Measurements from ENCODE around the gene AQP10. TPM values are rescaled to one million over a fixed set of nuclear protein-coding genes. Genes with fewer than 3 reads are reported as not detected.

Gene AQP10
- polyA plus RNA-seq, 1 of the 3 experiments (the other 2 are of a cell fraction), result 0.02 TPM

DNA sequence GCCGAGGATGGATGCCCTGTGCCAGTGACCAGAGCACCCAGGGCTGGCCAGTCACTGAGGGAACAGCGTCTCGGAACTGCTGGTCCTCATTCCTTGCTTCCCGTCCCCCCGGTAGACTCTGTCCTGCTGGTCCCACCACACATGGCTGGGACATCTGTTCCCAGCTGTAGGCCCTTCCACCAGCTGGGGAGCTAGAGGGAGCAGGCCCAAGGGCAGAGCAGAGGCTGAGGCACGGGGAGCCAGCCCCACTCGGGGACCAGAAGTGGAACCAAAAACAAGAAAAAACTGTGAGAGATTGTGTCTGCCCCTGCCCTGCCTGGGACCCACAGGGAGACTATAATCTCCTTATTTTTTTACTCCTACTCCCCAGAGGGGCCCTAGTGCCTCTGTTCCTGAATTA is 28.2 kb downstream of the AQP10 start (continued):
- TF ChIP-seq, protein P1, sequence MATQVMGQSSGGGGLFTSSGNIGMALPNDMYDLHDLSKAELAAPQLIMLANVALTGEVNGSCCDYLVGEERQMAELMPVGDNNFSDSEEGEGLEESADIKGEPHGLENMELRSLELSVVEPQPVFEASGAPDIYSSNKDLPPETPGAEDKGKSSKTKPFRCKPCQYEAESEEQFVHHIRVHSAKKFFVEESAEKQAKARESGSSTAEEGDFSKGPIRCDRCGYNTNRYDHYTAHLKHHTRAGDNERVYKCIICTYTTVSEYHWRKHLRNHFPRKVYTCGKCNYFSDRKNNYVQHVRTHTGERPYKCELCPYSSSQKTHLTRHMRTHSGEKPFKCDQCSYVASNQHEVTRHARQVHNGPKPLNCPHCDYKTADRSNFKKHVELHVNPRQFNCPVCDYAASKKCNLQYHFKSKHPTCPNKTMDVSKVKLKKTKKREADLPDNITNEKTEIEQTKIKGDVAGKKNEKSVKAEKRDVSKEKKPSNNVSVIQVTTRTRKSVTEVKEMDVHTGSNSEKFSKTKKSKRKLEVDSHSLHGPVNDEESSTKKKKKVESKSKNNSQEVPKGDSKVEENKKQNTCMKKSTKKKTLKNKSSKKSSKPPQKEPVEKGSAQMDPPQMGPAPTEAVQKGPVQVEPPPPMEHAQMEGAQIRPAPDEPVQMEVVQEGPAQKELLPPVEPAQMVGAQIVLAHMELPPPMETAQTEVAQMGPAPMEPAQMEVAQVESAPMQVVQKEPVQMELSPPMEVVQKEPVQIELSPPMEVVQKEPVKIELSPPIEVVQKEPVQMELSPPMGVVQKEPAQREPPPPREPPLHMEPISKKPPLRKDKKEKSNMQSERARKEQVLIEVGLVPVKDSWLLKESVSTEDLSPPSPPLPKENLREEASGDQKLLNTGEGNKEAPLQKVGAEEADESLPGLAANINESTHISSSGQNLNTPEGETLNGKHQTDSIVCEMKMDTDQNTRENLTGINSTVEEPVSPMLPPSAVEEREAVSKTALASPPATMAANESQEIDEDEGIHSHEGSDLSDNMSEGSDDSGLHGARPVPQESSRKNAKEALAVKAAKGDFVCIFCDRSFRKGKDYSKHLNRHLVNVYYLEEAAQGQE (IDR thresholded peaks at IDR 0.05; ENCODE audit: low read depth, low read length), result no peak

DNA sequence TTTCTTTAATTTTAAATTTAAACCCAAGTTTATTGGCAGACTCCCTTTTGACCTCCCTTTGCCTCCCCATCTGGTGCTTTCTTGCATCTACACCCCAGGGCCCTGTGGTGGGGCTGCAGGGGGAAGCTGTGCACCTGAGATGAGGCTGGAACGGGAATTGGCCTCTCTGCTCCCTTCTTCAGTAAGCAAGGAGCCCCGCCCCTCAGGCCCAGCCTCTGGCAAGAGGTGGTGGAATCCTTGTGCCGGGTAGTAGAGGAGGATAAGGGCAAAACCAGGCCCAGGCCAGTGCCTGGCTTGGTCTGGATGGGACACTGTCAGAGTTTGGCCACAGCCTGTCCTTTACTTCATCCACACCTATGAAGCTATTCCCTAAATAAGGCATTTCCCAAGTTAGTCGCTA is 29.5 kb downstream of the AQP10 start:
- Histone ChIP-seq H3K36me3 (replicated peaks in 1 of 2; ENCODE audit: control insufficient read depth in 1 of 2, insufficient read depth in 2 of 2, low read length in 1 of 2) (peaks cover 15 to 38% of the 10 kb centered on the region in 2 experiments), H3K27ac (ENCODE audit: low read depth in 2 of 2, low read length in 1 of 2) (no peak overlapping the region), H2AFZ (ENCODE audit: low read depth) (no peak overlapping the region), H3K79me2 (ENCODE audit: insufficient read depth) (no peaks in the 10 kb centered on the region), H3K4me3 (ENCODE audit: low read depth in 2 of 2, low read length in 1 of 2) (no peak overlapping the region), H3K27me3 (ENCODE audit: insufficient read depth) (no peaks in the 10 kb centered on the region), H3K4me2 (no peak overlapping the region), H3K9me3 (no peaks in the 10 kb centered on the region), H3K4me1 (ENCODE audit: control insufficient read depth in 1 of 2, insufficient read depth in 2 of 2, low read depth in 1 of 2, low read length in 1 of 2) (peaks cover 7 to 10% of the 10 kb centered on the region in 2 experiments; a peak in 1 of 4 replicates), H3F3A (replicated peaks; ENCODE audit: insufficient read depth) (peaks cover 5% of the 10 kb centered on the region), H3K9me2 (no peaks in the 10 kb centered on the region), H4K20me1 (ENCODE audit: insufficient read depth) (no peaks in the 10 kb centered on the region), H3K9ac (no peak overlapping the region)
- CTCF ChIA-PET, result interaction anchor here (1.0 to 6.9 kb wide), 7 partner anchors 16 to 151 kb away, joined by 3 to 53 read pairs (median 4); no protein-coding TSS in a partner anchor
- DNase-seq, result no peak
- POLR2A ChIA-PET, result no interaction called here
- TF ChIP-seq YY1 (IDR thresholded peaks at IDR 0.05; ENCODE audit: low read depth) (no peak), RFX5 (IDR thresholded peaks at IDR 0.05; ENCODE audit: low read length) (no peak), TCF12 (IDR thresholded peaks at IDR 0.05) (no peak), NFIC (IDR thresholded peaks at IDR 0.05; ENCODE audit: borderline replicate concordance) (no peak), RCOR1 (IDR thresholded peaks at IDR 0.05; ENCODE audit: low read length) (no peak), EZH2phosphoT487 (IDR thresholded peaks at IDR 0.05; ENCODE audit: borderline replicate concordance, low read depth) (no peak), SMC3 (IDR thresholded peaks at IDR 0.05; ENCODE audit: low read depth, low read length) (no peak), NRF1 (IDR thresholded peaks at IDR 0.05; ENCODE audit: low read depth, low read length) (no peak)
- TF ChIP-seq, protein P2, sequence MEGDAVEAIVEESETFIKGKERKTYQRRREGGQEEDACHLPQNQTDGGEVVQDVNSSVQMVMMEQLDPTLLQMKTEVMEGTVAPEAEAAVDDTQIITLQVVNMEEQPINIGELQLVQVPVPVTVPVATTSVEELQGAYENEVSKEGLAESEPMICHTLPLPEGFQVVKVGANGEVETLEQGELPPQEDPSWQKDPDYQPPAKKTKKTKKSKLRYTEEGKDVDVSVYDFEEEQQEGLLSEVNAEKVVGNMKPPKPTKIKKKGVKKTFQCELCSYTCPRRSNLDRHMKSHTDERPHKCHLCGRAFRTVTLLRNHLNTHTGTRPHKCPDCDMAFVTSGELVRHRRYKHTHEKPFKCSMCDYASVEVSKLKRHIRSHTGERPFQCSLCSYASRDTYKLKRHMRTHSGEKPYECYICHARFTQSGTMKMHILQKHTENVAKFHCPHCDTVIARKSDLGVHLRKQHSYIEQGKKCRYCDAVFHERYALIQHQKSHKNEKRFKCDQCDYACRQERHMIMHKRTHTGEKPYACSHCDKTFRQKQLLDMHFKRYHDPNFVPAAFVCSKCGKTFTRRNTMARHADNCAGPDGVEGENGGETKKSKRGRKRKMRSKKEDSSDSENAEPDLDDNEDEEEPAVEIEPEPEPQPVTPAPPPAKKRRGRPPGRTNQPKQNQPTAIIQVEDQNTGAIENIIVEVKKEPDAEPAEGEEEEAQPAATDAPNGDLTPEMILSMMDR (IDR thresholded peaks at IDR 0.05), result no peak
- TF ChIP-seq, protein P3, sequence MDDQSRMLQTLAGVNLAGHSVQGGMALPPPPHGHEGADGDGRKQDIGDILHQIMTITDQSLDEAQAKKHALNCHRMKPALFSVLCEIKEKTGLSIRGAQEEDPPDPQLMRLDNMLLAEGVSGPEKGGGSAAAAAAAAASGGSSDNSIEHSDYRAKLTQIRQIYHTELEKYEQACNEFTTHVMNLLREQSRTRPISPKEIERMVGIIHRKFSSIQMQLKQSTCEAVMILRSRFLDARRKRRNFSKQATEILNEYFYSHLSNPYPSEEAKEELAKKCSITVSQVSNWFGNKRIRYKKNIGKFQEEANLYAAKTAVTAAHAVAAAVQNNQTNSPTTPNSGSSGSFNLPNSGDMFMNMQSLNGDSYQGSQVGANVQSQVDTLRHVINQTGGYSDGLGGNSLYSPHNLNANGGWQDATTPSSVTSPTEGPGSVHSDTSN (IDR thresholded peaks at IDR 0.05), result no peak
- TF ChIP-seq, protein P4, sequence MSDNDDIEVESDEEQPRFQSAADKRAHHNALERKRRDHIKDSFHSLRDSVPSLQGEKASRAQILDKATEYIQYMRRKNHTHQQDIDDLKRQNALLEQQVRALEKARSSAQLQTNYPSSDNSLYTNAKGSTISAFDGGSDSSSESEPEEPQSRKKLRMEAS (IDR thresholded peaks at IDR 0.05; ENCODE audit: low read depth), result no peak
- TF ChIP-seq, protein P5, sequence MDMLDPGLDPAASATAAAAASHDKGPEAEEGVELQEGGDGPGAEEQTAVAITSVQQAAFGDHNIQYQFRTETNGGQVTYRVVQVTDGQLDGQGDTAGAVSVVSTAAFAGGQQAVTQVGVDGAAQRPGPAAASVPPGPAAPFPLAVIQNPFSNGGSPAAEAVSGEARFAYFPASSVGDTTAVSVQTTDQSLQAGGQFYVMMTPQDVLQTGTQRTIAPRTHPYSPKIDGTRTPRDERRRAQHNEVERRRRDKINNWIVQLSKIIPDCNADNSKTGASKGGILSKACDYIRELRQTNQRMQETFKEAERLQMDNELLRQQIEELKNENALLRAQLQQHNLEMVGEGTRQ (IDR thresholded peaks at IDR 0.05; ENCODE audit: borderline replicate concordance, low read depth, low read length), result no peak
- WGBS (ENCODE audit: low lambda C conversion rate), result 80% methylated on average over 4 of the region's 4 CpGs
